NOMO-1 treated with dmso at 0.1 percent for 144 hours (cell line): Measurements from ENCODE around the gene TOMM6.

ENCODE experiments used
- DNase-seq: peaks from one replicate; lab custom pipeline; 2025; ENCODE audit not compliant: unreplicated experiment; lab: John Stamatoyannopoulos, UW

TOMM6 gene

GRCh38 chr6:41787219-41787917, at the start of gene TOMM6:
Gene TOMM6, plus strand, starts transcription at chr6:41787694. Its CDS starts 4 bp downstream, at chr6:41787698.
- DNase-seq: peak; percentile 90

- DNase-seq: no peak
Measured at GRCh38 chr6:41739041-41739440, 48.5 kb upstream of the TOMM6 start.

GRCh38 chr6:41740366-41741162, 46.9 kb upstream of the TOMM6 start:
- DNase-seq: no peak

GRCh38 chr6:41741625-41742490, 45.6 kb upstream of the TOMM6 start:
- DNase-seq: no peak

- no peak for DNase-seq
Measured at GRCh38 chr6:41743406-41744235, 43.9 kb upstream of the TOMM6 start.

GRCh38 chr6:41744236-41744787, 43.2 kb upstream of the TOMM6 start:
- no peak for DNase-seq

GRCh38 chr6:41746107-41746506, 41.4 kb upstream of the TOMM6 start:
- no peak for DNase-seq

GRCh38 chr6:41747256-41748101, 40.0 kb upstream of the TOMM6 start, which contains the start of gene PGC:
Gene PGC, minus strand, starts transcription at chr6:41747397. Its CDS starts 63 bp downstream, at chr6:41747334.
- DNase-seq: no peak

- no peak for DNase-seq
Measured at GRCh38 chr6:41748102-41748477, 39.4 kb upstream of the TOMM6 start.

- no peak for DNase-seq
Measured at GRCh38 chr6:41748542-41748941, 39.0 kb upstream of the TOMM6 start.

- no peak for DNase-seq
Measured at GRCh38 chr6:41750374-41750773, 37.1 kb upstream of the TOMM6 start.

GRCh38 chr6:41755895-41756294, 31.6 kb upstream of the TOMM6 start:
- DNase-seq: no peak

- DNase-seq: no peak
Measured at GRCh38 chr6:41756354-41756753, 31.1 kb upstream of the TOMM6 start.

- no peak for DNase-seq
Measured at GRCh38 chr6:41757271-41757670, 30.2 kb upstream of the TOMM6 start.

- no peak for DNase-seq
Measured at GRCh38 chr6:41757931-41758640, 29.4 kb upstream of the TOMM6 start.

GRCh38 chr6:41758641-41759035, 28.9 kb upstream of the TOMM6 start:
- DNase-seq: no peak

GRCh38 chr6:41759106-41759904, 28.2 kb upstream of the TOMM6 start:
- no peak for DNase-seq
